ENCODE data around the gene DMKN.

GRCh38 chr19:35466259-35466658 is 47.2 kb downstream of the DMKN start:
- TF ChIP-seq YY1 (IDR thresholded peaks at IDR 0.05; ENCODE audit: insufficient read depth, insufficient read length): no peak
- TF ChIP-seq ZNF274 (IDR thresholded peaks at IDR 0.05; ENCODE audit: low read depth, low read length): no peak
- no peak for TF ChIP-seq SUZ12 (IDR thresholded peaks at IDR 0.05; ENCODE audit: extremely low read depth, insufficient read depth, insufficient read length)
